Measurements from ENCODE around the gene RNASEH1.

RNASEH1 gene

GRCh38 chr2:3558205-3559014 is at the start of gene RNASEH1:
TSS of gene RNASEH1 (minus strand) at chr2:3558333. CDS start at chr2:3558260, 73 bp downstream.
- H3K4me1 Mint-ChIP-seq (ENCODE audit: low read depth): peaks cover 49% of the 10 kb centered on the region
- peaks cover 84% of the 10 kb centered on the region for H3K36me3 Mint-ChIP-seq (ENCODE audit: low read depth)
- DNase-seq: peak; percentile 100

GRCh38 chr2:3606370-3607201 is 48.5 kb upstream of the RNASEH1 start:
- Mint-ChIP-seq H3K27me3 (no peaks in the 10 kb centered on the region), H3K9me3 (no peaks in the 10 kb centered on the region), H3K27ac (no peak overlapping the region), H3K4me3 (no peak overlapping the region), H3K4me1 (ENCODE audit: low read depth) (peaks cover 11% of the 10 kb centered on the region), H3K36me3 (ENCODE audit: low read depth) (no peaks in the 10 kb centered on the region)
- no peak for DNase-seq

More at GRCh38 chr2:3558205-3559014, at the start of gene RNASEH1:
- Mint-ChIP-seq H3K27ac (peak within 1 kb of the TSS; percentile 96), H3K9me3 (no peaks in the 10 kb centered on the region), H3K4me3 (peak within 1 kb of the TSS; percentile 91), H3K27me3 (no peaks in the 10 kb centered on the region)

- Mint-ChIP-seq H3K36me3 (ENCODE audit: low read depth) (no peaks in the 10 kb centered on the region), H3K9me3 (no peaks in the 10 kb centered on the region), H3K27me3 (no peaks in the 10 kb centered on the region), H3K4me1 (ENCODE audit: low read depth) (peaks cover 11% of the 10 kb centered on the region), H3K4me3 (peak overlapping the region; percentile 55), H3K27ac (no peak overlapping the region)
- no peak for DNase-seq
Measured at GRCh38 chr2:3606028-3606369, 47.9 kb upstream of the RNASEH1 start.

GRCh38 chr2:3604991-3605961 is 47.1 kb upstream of the RNASEH1 start:
- H3K4me3 Mint-ChIP-seq: peak overlapping the region; percentile 55

GRCh38 chr2:3604207-3604877 is 46.2 kb upstream of the RNASEH1 start:
- Mint-ChIP-seq H3K27ac (no peak overlapping the region), H3K4me1 (ENCODE audit: low read depth) (peaks cover 11% of the 10 kb centered on the region), H3K9me3 (no peaks in the 10 kb centered on the region), H3K36me3 (ENCODE audit: low read depth) (no peaks in the 10 kb centered on the region), H3K4me3 (no peak overlapping the region), H3K27me3 (no peaks in the 10 kb centered on the region)
- DNase-seq: no peak

More at GRCh38 chr2:3604991-3605961, 47.1 kb upstream of the RNASEH1 start:
- Mint-ChIP-seq H3K4me1 (ENCODE audit: low read depth) (peaks cover 11% of the 10 kb centered on the region), H3K27ac (peak overlapping the region; percentile 83), H3K27me3 (no peaks in the 10 kb centered on the region), H3K36me3 (ENCODE audit: low read depth) (no peaks in the 10 kb centered on the region), H3K9me3 (no peaks in the 10 kb centered on the region)
- peak; percentile 53 for DNase-seq

- no peaks in the 10 kb centered on the region for H3K36me3 Mint-ChIP-seq (ENCODE audit: low read depth)
- H3K27me3 Mint-ChIP-seq: no peaks in the 10 kb centered on the region
- H3K4me1 Mint-ChIP-seq (ENCODE audit: low read depth): peaks cover 8% of the 10 kb centered on the region
- H3K9me3 Mint-ChIP-seq: no peaks in the 10 kb centered on the region
- no peak overlapping the region for H3K27ac Mint-ChIP-seq
- no peak for DNase-seq
- no peak overlapping the region for H3K4me3 Mint-ChIP-seq
Measured at GRCh38 chr2:3603536-3604206, 45.5 kb upstream of the RNASEH1 start.

- H3K27ac Mint-ChIP-seq: no peak overlapping the region
- H3K4me3 Mint-ChIP-seq: no peak overlapping the region
- DNase-seq: no peak
- peaks cover 10% of the 10 kb centered on the region for H3K4me1 Mint-ChIP-seq (ENCODE audit: low read depth)
- no peaks in the 10 kb centered on the region for H3K9me3 Mint-ChIP-seq
- no peaks in the 10 kb centered on the region for H3K27me3 Mint-ChIP-seq
- H3K36me3 Mint-ChIP-seq (ENCODE audit: low read depth): no peaks in the 10 kb centered on the region
Measured at GRCh38 chr2:3602553-3603339, 44.6 kb upstream of the RNASEH1 start.

- Mint-ChIP-seq H3K36me3 (ENCODE audit: low read depth) (no peaks in the 10 kb centered on the region), H3K4me1 (ENCODE audit: low read depth) (peaks cover 19% of the 10 kb centered on the region), H3K9me3 (no peaks in the 10 kb centered on the region), H3K27ac (no peak overlapping the region), H3K4me3 (no peak overlapping the region), H3K27me3 (no peaks in the 10 kb centered on the region)
- no peak for DNase-seq
Measured at GRCh38 chr2:3601561-3602271, 43.6 kb upstream of the RNASEH1 start.

GRCh38 chr2:3600256-3600855 is 42.2 kb upstream of the RNASEH1 start:
- Mint-ChIP-seq H3K36me3 (ENCODE audit: low read depth) (no peaks in the 10 kb centered on the region), H3K4me1 (ENCODE audit: low read depth) (peaks cover 23% of the 10 kb centered on the region), H3K27me3 (no peaks in the 10 kb centered on the region), H3K27ac (no peak overlapping the region), H3K4me3 (no peak overlapping the region), H3K9me3 (no peaks in the 10 kb centered on the region)
- no peak for DNase-seq

GRCh38 chr2:3598912-3599854 is 41.0 kb upstream of the RNASEH1 start:
- no peak overlapping the region for H3K4me3 Mint-ChIP-seq
- H3K27me3 Mint-ChIP-seq: peaks cover 3% of the 10 kb centered on the region
- H3K36me3 Mint-ChIP-seq (ENCODE audit: low read depth): no peaks in the 10 kb centered on the region
- no peak overlapping the region for H3K27ac Mint-ChIP-seq
- peaks cover 19% of the 10 kb centered on the region for H3K4me1 Mint-ChIP-seq (ENCODE audit: low read depth)
- DNase-seq: no peak
- no peaks in the 10 kb centered on the region for H3K9me3 Mint-ChIP-seq

- H3K27me3 Mint-ChIP-seq: peaks cover 3% of the 10 kb centered on the region
- no peak overlapping the region for H3K4me3 Mint-ChIP-seq
- no peaks in the 10 kb centered on the region for H3K36me3 Mint-ChIP-seq (ENCODE audit: low read depth)
- H3K4me1 Mint-ChIP-seq (ENCODE audit: low read depth): peaks cover 19% of the 10 kb centered on the region
- no peak overlapping the region for H3K27ac Mint-ChIP-seq
- DNase-seq: no peak
- H3K9me3 Mint-ChIP-seq: no peaks in the 10 kb centered on the region
Measured at GRCh38 chr2:3598197-3598910, 40.2 kb upstream of the RNASEH1 start.

Measured in activated T-cell treated with anti-CD3 and anti-CD28 coated beads, Interleukin-2, amount 50 U/mL, for 24 hours (primary cell).